Measurements from ENCODE around the gene GAS2L2.

Gene GAS2L2

DNA sequence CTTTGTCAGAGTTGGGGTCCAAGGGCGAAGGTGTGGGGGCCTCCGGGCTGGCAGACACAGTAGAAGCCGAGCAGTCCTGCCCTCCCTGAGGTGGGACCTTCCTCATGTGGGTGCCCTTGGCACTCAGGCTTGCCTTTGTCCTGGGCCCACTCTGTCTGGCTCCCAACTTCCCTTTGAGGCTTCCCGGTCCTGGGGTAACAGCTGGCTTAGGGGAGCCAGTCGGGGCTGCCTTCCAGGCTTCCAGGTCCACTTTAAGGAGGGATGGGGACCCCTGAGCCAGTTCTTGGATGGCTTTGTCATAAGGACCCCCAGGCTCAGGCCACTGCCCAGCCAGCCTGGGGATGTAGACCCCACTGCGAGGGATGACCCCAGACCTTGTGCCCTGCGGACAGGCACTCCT lies 7.8 kb downstream of the GAS2L2 start:
- no peak for DNase-seq

DNA sequence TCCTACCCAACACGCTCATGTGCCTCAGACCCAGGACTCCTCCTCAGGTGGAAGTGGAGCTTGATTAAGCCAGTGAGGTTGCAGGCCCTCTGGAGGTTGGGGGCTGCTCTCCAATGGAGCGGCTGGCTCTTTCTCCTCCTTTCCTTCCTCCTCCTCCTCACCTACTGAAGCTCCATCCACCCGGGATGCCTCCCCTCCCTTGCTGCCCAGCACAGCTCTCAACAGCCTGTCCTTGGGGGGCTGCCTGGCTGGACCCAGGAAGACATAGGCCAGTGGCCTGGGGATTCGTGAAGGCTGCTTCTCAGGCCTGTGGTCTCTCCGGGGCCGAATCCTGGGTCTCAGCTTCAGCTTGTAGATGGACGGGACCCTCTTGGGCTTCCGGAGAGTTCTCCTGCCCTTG lies 8.2 kb downstream of the GAS2L2 start:
- no peak for DNase-seq

DNA sequence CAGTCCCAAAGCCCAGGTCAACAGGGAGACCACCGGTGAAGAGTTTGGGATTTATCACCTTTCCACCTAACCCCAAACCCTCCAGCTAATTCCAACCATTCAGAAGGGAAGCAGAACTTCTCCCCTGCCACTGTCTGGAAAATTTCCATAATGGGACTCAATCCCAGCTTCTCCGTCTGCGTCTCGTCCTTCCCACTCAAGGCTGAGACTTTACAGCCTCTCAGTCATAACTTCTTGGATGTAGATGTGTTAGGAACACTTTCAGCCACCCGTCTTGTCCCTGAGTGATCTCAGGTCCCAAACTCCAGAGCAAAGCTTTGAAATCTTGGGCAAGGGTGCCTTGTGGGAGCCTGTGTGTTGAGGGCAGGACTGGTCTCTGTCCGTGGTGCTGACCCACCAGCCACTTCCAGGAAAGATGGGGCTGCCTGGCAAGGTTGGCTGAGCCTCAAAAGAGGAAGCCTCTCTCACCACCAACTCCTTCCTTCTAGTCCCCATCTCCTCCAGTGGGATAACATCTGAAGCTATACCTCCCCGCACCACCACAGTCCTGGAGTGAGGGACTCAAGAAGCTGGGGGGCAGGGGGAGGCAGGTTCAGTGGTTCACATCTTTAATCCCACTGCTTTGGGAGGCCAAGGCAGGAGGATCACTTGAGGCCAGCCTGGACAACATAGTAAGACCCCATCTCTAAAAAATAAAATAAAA lies 9.3 kb downstream of the GAS2L2 start:
- no peak for DNase-seq

DNA sequence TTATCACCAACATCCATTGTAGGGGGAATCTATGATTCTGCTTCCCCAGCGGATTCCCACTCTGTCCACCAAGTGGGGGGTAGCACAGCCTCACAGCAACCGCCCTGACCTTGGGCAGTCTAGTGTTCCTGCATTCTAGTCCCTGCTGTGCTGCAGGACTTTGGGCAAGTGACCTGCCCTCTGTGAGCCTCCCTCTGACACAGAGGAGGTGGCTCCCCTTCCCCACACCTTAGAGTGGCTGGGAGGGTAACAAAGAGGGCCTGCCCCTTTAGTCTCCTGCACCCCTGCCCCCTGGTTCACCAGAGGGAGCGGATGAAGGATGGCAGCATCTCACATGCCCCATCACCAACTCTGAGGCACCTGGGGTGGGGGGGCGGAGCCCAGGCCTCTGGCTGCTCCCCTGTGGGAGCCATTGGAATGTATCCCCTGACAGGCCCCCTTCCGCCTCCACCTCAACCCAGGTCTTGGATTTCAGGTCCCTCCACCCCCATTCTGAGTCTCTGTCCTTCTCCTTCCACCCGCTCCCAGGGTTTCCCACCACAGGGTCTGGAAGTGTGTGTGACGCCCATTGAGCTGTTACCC lies 10.1 kb downstream of the GAS2L2 start:
- no peak for DNase-seq

DNA sequence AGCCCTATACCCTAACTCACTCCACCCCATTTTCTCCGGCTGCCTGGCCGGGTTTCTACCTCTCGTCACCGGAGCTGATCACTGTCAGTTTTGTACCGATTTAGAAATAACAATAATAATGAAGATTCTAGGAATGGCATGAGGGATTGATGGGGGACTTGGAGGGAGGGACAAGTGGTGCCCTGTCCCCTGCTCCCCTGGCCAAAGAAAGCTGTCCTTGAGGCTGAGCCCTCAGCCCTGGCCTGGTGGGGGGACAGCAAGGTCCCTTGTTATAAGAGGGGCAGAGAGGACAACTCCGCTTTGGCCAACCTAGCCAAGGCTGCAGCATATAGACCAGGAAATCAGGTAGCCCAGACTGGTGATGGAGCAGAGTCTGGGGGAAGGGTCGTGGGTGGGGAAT lies 10.5 kb downstream of the GAS2L2 start:
- DNase-seq = no peak

DNA sequence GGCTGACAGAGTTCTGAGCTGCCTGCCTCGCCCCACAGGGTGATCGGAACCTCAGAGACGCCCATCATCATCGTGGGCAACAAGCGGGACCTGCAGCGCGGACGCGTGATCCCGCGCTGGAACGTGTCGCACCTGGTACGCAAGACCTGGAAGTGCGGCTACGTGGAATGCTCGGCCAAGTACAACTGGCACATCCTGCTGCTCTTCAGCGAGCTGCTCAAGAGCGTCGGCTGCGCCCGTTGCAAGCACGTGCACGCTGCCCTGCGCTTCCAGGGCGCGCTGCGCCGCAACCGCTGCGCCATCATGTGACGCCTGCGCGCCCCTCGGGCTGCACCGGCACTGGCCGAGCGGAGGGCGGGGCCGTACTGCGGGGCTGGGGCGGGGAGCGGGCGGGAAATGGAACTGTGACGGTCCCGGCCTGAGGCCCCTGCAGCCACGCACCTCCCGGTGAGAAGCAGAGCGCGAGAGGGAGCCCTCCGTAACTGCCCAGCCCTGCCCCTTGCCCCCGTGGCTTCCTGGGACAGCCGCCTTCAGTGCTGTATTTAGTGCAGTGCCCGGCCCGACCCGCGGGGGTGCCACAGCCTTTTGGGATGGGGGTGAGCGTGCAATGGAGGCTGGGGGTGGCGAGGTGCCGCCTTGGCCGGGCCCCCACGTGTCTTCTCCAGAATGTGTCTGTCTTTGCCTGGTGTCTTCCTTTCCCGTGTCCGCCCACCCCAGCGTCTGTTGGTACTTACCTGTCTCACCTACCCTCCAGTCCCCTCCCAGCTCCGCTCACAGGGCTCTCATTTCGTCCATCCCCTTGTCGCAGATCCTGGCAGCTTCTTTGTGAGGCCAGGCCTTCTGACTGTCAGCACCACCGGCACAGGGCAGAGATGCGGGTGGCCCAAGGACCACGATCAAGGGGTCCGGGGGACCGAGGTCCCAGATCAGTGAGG lies 11.8 kb downstream of the GAS2L2 start:
- DNase-seq = no peak

DNA sequence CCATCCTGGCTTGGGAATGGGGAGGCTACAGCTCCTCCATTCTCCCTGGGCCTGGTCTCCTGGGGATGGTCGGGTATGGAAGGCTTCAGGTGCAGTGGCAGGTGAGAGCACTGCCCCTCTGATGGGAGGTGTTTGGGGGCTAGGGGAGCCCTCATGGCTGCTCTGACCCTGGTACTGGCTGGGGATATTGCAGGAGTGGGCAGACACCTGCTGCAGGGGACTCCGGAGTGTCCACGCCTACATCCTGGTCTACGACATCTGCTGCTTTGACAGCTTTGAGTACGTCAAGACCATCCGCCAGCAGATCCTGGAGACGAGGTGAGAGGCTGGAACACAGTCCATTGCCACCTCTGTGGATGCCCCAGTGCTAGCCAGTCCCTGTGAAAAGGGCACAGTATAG lies 12.8 kb downstream of the GAS2L2 start:
- DNase-seq = no peak

DNA sequence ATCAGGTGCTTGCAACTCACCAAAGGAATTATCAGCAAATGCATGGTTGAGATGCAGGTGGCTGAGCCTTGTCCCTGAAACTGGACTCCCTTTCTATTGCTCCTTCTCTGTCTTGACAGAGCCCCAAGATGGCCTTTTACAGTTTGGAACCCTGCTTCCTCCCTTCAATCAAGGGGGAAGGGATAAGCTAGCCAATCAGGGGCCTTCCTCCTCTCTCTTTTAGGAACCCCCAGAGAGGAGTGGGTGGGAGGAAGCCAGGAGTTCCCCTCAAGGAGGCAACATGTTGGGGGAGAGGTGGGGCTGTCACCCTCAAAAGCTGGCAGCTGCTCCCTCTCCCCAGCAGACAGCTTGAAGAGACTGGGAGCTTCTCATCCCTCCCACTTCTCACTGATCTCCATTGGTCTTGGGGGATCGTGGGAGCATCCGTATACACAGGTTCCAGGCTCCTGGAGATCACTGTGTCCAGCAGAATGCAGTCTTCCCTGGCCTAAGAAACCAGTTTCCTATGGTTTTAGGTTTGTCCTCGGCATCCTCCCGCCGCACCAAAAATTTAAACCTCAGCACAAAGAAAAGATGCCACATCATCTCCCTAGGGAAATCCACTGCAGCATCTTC lies 14.4 kb downstream of the GAS2L2 start:
- no peak for DNase-seq

DNA sequence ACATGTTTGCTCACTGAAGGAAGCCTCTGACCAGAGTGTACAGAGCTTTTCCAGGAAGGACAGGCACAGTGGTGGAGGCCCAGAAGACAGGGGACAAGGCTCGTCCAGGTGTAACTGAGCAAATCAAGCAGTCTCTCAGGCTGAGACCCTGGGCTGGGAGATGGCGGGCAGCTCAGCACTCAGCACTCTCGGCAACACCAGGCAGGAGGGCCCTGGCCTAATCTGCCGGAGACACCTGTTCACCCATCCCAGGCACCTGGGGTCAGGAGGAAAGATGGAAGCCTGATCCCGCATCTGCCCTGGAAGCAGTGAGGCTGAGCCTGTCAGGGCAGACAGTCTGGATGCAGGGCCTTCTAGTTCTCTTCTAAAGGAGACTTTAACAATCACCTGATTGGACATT lies 16.8 kb downstream of the GAS2L2 start:
- DNase-seq = no peak

DNA sequence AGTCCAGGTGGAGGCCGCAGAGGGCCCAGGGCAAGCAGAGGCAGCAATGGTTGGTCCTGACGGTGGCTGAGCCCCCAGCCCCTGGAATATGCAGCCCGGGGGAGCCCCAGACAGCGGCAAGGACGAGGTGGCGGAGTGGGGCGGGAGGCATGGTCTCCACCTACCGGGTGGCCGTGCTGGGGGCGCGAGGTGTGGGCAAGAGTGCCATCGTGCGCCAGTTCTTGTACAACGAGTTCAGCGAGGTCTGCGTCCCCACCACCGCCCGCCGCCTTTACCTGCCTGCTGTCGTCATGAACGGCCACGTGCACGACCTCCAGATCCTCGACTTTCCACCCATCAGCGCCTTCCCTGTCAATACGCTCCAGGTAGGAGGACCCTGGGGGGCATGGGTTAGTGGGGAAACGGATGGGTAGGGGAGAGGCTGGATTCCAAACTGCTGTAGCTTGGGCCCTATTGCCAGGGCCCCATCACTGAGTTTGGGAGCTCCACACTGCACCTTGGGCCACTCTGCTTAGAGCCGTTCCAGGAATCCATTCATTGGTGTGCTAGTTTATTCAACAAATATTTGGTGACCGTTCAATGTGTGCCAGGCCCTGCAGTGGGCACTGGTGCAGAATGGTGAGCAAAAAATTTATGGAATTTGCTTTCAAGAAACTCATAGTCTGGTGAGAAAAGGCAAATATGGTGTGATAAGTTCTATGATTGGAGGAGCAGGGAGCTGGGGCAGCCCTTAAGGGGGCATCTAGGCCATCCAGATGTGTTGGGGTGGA lies 17.8 kb downstream of the GAS2L2 start:
- no peak for DNase-seq

DNA sequence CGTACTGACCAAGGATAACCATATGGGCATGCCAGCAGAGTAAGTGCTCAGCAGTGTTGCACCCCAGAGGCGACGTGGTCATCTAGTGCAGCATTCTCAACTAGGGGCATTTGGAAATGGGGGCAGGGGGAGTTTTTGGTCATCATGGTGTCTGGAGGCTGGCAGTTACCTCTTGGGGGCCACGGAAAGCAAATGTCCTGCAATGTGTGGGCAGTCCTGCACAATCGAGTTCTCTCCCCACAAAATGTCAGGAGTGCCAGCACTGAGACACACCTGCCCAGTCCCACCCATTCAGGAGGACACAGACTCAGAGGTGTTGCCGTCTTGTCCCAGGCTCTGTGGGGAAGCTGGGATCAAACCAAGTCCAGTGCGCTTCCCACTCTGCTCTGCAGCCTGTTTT lies 18.6 kb downstream of the GAS2L2 start:
- no peak for DNase-seq

DNA sequence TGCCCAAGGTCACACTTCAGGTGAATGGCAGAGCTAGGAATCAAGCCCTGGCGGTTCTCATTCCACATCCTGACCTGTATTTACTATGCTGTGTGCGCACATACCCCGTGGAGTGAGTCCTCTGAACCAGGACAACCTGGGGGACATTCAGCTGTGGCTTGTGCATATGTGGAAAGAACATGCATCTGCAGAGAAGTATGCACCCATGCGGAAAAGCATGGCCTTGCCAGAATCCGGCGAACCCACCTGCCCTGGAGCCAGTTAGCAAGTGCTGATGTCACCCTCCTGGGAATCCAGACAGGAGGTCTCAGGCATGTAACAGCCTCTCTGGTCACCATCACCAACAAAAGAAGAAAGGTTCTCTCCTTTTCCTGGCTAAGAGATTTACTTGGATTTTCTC lies 19.7 kb downstream of the GAS2L2 start:
- no peak for DNase-seq

DNA sequence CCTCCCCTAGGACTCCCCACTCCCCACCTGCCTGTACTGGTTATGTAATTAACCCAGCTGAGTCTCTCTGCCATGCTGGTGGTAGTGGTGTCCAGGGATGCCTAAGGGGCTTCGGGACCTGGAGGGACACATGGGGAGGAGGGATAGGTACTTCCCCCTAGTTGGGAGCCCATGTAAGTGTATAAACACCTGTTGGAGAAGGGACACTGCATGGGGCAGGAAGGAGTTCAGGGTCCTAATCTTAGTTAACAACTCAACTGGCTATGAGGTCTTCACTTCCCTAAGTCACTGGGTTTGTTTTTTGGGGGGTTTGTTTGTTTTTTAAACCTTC lies 20.3 kb downstream of the GAS2L2 start:
- no peak for DNase-seq

DNA sequence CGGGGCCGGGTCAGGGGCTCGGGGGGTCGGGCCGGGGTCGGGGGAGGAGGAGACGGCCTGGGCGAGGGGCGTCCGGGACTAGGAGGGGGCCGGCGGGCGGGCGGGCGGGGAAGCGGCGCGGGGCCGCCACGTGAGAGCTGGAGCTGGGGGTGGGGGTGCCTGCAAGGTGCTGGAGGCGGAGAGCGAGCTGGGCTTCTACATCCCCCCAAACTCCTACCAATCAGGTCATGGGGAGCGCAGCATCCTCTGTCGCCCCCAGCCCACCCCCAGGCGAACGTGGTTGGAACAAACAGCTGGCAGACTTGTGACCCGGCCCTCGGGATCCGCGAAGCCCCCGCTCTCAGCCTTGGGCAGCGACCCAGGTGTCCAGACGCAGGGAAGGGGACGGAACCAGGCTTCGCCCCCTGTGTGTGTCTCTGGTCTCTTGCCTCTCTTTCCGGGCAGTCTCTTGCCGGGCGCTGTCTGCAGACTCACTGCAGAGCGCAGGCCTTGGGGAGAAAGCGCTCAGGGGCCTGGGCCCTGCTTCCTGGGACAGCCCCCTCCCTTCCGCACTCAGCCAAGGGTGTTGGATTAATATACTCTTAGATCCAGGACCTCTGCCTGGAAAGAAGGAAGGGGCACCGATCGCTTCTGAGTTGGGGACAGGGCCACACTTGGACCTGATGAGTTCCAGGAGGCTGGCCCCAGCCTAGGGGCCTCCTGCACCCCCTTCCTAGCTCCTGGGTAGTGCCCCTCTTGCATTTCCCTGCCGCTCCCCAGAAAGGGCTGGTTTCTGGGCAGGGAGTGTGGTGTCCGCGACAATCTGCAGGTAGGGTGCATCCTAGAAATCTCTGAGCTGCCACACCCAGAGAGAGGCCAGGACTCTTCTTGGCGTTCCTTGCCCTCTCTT lies 20.9 kb downstream of the GAS2L2 start:
- DNase-seq = no peak

DNA sequence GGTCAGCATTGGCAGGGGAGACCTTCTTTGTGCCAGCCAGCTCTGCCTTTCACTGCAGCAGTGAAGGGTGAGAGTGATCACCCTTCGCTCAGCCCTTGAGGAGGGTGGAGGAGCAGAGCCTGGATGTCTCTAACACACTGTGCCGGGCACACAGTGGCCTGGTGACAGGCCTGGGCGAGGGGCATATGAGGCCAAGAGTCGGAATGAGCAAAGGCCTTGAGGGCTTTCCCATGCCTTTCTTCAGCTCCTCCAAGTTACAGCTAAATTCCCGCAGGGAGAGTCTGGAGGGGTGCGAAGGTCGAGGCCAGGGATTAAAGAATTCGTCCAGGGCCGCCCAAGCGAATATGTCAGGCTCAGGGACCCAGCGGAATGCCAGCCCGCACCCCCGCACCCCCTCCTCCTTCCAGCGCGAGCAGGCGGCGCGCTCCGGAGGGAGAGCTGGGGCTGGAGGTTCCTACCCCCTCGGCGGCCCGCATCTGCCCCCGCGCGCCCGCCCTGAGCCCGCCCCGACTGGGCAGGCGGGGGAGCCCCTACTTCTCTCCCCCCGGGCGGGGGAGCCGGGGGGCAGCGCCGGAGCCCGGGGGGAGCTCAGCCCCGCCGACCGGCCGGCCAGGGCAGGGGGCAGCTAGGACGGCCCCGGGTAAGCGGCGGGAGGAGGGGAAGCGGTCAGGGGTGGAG lies 21.7 kb downstream of the GAS2L2 start, which contains the start of gene RASL10B:
Gene RASL10B, plus strand, starts transcription at position 401 of the 678 bp plus-strand sequence. CDS start 3,546 bp downstream, outside the sequence.
- DNase-seq = peak; percentile 41

DNA sequence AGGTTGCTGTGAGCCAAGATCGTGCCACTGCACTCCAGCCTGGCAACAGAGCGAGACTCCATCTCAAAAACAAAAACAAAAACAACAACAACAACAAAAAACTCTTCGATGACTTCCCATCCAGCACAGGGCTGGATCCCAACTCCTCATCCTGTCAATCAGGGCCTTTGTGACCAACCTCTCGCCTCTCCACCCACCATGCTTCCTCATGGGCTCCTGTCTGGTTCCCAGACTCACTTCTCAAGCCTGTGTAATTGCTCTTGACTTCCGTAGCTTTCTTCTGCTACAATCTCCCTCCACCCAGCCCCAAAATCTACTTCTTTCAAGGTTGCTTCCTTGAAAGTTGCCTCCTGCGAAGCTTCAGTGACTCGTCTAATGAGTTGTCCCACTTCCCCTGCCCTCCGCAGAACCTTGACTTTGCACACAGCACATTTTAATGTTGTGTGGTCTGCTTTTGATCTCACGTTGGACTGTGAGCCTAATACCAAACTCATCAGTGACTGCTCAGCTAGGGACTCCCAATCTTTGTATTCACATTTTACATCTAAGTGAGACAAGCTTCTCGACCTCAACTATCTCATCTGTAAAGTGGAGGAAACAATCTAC lies 22.5 kb downstream of the GAS2L2 start:
- no peak for DNase-seq

DNA sequence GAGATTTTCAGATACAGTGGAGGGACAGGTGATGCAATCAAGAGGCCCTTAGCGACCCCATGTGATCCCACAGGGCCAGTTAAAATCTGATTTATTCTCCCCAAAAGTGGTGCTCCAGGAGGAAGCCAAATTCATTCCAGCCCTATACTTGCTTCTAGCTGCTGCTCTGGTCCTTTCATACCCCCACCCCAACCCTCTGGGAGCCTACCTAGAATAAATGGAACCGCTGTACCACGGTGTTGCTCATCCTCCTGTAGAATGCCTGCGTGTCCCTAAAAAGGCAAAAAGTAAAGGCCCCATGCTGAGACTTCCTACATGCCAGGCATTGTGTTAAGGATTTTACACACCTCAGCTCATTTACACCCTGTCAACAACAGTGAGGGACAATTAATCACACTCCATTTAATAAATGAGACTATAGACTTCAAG lies 23.6 kb downstream of the GAS2L2 start:
- DNase-seq = no peak

DNA sequence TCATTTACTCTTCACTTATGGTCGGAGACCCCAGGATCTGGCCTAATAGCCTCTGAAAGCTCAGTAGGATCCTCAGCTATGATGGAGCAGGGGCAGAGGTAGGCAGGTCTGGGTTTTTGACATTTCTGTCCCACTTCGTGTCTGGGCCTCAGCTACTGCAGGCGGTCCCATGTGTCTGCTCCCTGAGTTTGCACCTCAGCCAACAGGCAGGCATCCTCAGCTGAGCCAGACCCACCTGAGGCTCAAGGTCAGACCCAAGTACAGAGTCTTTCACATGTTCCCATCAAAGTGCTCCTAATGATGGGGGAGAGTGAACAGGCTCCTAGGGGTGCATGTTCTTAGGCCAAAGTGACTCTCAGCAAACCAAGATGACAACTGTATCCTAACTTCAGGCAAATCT lies 24.5 kb downstream of the GAS2L2 start:
- DNase-seq = no peak

DNA sequence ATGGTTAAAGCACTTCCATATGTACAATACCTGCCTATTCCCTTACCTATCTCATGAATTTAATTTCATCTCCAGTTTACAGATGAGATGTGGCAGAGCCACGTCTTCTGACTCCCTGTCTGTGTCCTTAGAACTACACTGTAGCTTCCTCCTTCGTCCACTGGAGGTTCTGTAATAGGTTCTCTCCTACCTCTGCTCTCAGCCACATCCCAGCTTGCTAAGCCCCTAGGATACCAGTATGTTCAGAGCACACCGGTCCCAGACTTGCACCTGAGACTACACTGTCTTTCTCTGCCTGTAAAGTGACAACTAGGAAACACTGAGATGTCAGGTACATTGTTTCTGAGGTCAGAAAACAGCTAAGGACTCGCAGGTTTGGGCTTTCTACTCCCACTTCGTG lies 25.4 kb downstream of the GAS2L2 start:
- no peak for DNase-seq

DNA sequence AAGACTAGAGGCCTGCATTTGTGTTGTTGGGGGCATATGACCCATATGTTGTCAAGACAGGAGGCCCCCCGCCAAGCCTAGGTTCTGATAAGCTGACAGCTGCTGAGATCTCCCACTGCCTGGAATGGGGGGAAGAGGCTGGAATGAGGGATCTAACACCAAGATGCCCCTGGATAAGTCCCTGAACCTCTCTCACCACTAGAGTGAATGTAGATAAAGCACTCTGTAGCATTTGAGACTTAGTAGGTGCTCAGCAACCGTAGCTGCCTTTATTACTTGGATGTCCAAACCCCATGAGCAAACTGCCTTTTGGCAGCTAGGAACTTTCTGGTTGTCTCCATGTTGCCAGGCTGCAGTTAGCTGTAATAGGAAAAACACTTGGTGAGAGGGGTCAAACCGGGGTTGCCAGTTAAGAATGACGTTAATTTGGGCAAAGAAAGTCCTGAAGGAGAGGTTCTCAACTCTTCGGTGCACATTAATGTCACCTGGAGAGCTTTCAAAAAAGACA lies 26.0 kb downstream of the GAS2L2 start:
- DNase-seq = no peak
